GM21825 (cell line): ENCODE results near the gene OPALIN.

Source experiments
- ATAC-seq: cut with Tn5 transposase; IDR thresholded peaks from one replicate; pipeline ENCODE4 v1.9.1; 2021; ENCODE audit warnings: mild to moderate bottlenecking, moderate library complexity; ENCODE audit not compliant: unreplicated experiment

OPALIN gene, protein sequence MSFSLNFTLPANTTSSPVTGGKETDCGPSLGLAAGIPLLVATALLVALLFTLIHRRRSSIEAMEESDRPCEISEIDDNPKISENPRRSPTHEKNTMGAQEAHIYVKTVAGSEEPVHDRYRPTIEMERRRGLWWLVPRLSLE

DNA sequence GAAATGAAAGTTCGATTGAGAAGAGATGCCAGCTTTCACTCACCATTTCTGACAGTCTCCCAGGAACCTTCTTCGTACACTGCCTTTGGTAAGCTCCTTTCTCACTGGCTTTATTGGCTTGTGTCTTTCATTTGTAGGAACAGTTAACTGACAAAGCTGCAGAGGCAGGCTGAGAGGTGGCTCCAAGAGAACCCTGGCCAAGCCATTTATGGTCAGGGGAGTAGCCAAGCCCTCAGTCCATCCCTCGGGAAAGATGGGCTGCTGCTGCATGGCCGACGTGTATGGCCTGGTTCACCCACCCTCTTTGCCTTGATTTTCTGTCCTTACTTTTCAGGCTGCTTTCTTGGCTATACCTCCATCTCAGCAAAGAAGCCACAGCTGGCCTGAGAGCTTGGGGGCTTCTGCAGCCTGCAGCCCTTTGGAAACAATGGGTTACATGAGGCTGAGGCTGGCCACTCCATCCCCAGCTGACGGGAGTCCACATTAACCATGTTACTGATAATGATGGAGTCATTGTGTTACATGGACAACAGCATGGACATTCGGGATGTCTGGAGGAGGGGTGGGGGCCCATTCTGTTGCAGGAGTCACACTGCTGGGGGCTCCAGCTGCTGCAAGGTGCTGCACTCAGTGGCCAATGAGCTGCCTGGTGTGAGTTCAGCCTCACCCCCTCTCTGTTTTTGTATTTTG is at the start of gene OPALIN:
OPALIN (minus strand) TSS at position 152 of the 690 bp plus-strand sequence; CDS start at position 46, 106 bp downstream.
- ATAC-seq: no peak

DNA sequence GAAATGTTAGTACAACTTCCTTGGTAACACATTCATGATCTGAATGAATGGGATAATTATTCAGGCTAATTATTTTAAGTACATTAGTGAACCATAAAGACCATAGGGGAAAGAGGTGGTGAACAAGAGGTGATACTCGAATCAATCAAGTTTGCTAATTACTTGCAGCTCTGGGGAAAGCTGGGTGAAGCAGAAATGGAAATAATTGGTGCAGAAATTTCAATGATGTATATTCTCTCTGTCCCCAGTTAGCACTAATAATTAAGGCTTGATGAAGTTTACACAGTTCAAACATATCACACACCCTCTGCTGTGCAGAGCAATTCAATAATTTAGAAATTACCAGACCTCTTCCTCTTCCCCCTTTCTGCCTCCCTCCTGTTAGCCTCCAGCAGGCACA is 49.4 kb upstream of the OPALIN start:
- ATAC-seq: no peak

DNA sequence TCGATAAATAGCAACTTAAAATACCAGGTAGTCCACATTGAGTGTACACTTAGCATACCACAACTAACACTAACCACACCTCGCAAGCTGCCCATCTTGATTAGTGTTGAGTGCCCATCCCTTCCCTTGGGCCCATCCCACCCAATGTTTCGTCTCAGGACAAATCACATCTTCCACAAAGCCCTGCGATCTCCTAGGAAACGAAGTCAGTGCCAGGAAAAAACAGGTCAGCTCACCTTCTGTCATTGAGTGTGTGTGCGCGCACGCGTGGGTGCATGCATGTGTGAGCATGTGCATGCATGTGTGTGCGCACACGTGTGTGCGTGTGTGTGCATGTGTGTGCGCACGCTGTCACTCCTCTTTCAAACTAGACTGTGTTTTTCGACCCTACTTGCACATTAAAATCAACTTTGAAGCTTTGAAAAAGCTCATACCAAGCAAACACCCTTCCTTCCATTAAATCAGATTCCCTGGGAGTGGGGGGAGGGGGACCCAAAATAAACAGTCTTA is 48.8 kb upstream of the OPALIN start:
- ATAC-seq: no peak

DNA sequence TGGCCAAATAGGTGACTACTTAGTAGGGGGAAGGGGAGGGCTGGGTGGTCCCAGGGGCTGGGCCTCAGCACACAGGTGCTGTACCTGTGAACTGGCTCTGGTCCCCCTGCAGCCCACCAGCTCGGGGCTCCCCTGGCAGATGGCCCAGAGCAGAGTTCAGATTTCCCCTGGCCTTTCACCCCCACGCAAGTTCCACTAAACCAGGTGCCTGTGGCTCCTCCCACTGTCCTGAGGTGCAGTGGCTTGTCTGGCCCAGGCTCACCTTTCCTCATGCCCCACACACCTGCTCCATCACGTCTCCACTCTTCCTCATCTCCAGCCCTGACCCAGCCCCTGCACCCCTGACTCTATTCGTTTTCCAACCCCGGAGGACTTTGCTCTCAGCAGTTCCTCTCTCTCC is 47.3 kb upstream of the OPALIN start:
- ATAC-seq: no peak

DNA sequence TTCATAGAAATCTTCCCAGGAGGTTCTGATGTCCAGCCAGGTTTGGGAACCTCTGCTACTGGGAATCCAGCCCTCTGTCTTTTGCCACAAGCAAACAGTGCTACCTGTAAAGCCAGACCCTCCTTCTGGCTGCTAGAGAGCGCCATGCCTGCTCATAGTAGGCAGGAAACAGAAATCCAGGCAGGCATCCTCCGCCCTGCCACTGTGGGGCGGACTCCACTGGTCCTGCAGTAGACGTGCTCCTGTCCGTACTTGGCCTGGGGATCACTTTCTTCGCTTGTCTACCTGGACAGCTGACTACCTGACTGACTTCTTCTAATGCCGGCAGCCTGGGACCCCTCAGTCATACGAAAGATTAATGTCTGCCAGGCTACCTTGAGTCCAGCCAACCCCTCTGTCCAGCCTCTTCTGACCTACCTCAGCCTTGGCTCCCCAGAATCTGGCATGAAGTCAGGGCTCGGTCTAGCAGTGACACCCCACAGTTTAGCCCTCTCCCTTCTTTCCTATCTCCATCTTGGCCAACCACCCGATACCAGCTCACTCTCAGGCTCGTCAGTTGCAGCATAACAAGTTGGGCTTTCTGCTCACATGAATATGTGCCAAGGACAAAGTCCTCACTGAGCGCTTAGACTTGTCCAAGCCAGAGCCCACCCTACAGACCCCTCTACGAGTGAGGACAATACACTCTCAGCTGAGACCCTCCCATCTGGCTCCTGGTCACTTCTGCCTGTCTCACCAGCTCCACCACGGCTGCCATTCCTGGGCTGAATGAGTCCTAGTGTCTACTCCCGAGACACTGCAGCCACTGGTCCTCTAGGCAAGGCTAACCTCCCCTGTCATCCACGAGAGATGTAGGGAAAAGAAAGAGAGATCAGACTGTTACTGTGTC is 43.9 kb upstream of the OPALIN start:
- no peak for ATAC-seq

DNA sequence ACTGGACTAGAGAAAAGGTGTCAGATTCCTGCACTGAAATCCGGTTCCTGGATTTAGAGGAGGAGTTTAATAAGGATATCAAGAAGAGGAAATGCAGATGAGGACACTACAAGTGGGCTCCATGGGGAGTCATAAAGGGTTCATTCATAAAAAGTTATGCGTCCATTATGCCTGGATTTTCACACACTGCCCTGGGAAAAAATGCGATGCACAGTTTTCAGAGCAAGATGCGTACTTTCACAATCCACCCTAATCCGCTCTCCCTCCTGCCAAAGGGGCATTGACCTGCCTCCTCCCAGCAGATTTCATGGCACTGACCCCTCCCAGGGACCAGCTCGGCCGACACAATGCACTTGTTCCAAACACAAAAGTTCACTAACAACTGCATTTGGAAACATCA is 42.2 kb upstream of the OPALIN start:
- ATAC-seq: no peak

DNA sequence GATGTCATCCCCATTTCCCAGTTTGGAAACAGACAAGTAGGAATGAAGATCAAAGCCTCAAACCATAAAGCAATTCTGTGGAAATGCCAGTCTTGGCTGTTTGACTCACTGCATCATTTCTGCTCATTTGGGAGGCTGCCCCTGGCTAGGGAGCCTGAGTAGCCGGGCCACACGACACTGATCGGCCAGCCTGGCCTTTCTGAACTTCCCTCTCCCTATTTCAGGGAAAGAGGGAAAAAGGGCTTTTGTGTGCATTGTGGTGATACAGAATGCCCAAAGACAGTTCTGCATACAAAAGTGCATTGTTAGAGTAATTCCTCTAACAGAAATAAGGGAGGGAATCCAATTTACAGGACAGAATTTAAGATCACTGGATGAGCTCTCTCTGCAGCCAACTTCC is 41.7 kb upstream of the OPALIN start:
- ATAC-seq: no peak

DNA sequence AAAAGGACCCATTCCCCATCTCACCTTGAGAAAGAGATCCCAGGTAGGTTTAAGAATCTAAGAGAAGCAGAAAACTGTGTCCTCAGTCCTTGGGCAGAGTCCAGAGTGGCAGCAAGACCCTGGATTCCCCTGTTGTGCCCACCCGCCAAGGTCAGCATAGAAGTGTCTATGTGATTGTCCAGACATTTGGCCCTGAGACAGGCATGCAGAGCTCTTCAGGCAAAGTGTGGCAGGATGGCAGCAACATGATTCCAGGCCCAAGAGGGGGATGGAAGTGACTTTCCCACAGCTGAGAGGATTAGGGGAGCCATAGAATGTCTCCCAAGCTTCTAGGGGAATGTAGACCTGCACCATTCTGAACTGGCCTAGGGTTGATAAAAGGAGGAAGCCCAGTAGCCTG is 39.1 kb upstream of the OPALIN start:
- no peak for ATAC-seq

DNA sequence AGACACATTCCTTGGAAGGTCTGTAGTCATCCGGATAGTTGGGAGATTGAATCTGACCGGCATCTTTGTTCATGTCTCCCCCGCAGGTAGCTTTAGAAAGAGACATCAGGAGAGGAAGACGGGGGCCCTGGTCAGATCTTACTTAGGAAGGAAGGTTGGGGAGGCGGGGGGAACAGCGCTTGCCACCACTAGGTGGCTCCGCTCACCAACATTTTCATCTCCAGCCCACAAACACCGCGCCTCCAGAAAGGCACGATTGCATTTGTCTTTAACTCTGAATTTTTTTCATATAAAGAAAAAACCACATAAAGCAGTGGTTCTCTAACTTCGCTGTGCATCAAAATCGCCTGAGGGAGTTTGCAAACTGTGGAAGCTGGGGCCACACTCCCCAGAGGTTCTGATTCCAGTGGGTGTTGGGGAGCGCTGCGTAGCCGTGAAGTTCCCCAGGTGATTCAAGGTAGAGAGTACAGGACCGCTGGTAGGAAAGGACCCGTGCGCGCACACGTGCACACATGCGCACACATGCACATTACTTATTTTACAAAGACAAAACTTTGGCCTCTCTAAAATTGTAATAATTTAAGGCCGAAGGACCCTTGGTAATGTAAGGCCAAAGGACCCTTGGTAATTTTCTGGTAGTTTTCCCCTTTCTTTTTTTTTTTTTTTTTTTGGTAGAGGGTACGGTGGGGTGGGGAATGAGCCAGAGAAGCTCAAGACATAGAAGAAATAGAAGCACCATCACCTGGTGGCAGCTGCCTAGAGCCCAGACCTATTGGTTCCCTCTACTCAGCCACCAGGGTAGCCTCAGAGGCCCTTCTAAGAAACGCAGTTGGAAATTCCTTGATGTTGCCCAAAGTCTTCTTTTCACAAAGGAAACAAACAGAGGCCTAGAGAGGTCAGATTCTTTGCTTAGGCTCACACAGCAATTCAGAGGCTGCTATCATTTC is 37.4 kb upstream of the OPALIN start:
- no peak for ATAC-seq

DNA sequence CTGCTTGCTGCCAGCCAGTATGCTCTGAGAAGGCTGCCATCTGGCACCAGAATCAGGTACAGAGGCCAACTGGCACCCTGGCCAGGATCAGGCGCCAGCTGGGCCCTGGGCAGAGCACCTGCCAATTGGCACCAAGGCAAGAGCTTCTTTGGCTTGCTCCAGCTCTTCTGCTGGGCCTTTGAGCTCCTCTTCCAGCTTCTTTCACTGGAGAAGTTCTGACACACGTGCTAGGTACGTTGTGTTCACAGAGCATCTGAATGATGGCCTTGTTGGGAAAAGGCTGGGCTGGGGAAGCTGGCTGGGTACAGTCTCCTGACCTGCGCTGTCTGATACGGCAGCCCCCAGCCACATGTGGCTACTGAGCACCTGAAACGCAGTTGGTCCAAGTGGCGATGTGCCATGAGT is 31.7 kb upstream of the OPALIN start:
- ATAC-seq: no peak

DNA sequence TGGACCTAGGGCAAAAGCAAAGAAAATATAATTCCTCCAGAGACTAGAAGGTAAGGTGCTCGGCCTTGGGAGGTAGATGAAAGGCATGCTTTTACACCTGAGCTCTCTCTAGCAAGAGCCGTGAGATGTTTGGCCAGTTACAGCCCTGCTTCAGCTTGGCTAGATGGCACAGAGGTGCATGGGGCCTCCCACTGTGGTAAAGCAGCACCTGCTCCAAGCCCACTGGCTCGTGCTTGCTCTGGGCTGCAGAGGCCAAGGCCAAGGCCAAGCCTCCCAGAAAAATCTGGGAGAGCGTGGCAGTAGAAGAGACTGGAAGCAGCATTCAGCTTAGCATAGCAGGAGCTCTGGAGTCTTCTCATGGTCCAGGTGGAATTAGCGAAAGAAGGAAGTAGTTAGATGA is 31.0 kb upstream of the OPALIN start:
- no peak for ATAC-seq

DNA sequence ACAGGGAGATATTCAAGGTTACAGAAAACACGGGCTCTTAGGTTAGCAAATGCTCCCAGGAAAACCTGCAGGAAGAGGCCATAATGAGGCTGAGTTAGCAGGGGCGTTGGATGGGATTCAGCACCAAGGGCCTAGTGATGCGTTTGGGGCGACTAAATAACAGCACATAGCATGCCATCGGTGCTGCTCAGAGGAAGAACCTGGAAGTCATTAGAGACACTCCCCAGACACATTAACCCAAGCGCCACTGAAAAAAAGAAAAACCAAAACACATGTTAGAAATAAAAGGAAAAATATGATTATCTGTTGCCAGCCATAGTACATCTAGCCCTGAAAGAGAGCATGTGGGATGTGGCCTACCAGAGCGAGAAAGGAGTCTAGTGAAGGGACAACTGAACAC is 28.8 kb upstream of the OPALIN start:
- no peak for ATAC-seq

DNA sequence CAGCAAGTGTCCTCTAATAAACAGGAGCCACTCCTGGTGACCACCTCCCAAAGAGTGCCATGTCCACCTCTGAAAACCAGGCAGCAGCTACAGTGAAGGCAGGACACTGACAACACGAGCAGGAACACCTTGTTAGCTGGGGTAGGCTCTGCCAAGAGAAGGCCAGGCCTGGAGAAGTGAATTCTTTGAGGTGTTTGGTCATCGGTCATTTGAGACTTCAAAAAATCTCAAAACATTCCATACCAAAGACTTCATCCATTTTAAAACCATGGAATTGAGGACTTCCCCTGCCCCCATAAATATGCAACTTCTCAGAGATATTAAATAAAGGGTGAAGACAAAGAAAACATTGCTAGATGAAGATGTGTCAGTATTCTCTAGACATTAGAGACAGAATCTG is 28.4 kb upstream of the OPALIN start:
- ATAC-seq: no peak

DNA sequence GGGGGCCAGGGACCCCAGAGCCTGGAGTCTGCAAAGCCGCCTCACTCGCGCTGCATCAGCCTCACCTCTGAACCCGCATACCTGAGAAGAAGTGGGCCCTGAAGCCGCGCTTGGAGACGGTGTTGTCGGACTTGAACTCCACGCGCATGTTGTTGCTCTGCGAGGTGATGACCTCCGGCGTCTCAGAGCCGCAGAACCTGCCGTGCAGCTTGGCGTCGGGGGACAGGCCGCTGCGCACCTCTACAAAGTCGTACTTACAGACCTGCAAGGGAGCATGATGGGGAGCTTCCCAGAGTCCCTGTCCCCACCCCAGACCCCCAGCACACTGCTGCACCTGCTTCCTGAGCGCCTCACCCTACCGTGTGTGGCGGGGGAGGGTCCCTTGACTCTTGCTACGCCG is 25.7 kb upstream of the OPALIN start:
- no peak for ATAC-seq

DNA sequence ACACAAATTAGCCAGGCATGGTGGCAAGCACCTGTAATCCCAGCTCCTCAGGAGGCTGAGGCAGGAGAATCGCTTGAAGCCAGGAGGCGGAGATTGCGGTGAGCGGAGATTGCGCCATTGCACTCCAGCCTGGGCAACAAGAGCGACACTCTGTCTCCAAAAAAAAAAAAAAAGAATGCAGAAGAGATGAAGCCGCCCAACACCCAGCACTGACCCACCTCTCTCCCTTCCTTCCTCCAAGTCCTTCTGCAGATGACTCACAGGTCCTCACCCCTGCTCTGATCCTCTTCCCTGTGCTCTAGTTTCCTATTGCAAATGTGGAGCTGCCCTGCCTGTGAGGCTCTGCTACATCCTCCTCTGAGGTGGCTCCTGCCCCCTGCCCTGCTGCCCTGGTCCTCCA is 22.0 kb upstream of the OPALIN start:
- no peak for ATAC-seq

DNA sequence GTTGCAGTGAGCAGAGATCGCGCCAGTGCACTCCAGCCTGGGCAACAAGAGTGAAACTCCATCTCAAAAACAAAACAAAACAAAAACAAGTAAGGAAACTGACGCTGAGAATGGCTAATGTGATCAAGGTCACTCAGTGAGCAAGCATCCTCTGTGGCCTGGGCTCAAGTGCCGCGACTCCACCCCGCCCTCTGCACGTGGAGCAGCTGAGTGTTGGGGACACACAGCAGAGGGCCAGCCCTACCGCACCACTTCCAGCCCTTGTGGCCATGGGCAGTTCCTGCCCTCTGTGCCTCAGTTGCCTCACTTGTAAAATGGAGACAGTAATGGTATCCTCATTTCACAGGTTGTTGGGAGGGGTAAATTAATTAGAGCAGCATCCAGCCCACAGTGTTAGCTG is 21.0 kb upstream of the OPALIN start:
- ATAC-seq: no peak

DNA sequence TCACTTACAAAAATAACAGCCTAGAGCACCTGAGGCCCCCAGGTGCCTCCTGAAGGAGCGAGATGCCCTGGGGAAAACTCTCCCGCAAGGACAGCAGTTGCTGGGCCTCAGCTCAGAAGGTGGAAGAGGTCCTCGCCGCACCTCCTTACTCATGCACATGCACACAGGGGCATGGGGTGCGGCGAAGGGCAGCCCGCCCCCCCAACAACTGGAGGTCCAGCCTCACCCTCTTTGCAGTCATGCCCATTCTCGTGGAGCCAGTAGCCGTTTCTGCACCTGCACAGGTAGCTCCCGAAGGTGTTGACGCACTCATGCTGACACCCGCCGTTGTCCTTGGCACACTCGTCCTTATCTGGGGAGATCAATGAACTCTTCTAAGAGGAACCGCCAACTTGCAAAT is 19.9 kb upstream of the OPALIN start:
- no peak for ATAC-seq

DNA sequence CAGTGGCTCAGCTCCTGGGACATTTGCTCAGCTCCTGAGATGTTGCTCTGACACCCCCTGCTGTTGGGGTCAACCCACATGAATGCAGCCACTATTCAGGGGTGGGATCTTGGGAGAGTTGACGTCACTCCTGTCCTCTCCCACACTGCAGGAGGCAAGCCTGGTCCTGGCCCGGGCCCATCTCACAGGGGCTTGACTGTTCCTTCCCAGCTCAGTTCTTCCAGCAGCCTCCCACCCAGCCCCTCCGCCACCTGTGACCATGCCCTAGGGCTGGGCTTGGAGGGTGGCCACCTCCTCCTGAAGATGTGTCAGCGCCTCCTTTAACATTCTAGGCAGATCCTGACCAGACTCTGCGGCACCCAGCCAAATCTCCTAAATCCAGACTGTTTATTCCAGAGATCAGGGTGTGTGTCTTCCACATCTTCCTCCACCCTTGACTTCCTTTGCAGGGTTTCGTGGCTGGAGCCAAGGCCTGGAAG is 19.1 kb upstream of the OPALIN start:
- ATAC-seq: no peak

DNA sequence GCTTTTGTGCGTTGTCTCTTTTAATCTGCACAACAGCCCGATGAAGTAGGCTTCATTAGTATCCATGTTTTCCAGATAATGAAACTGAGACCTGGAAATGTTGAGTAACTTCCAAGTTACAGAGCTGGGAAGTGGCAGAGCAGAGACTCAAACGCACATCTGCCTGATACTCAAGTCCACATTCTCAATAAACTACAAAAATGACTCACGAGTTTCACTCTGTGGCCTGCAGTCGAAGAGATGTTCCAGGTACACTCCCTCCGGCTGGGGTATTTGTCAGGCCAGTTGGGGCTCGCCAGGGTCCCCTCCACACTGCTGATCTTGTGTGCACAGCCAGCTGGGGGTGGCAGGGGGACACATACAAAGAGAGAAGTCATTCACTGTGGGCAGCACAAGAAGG is 17.7 kb upstream of the OPALIN start:
- no peak for ATAC-seq

DNA sequence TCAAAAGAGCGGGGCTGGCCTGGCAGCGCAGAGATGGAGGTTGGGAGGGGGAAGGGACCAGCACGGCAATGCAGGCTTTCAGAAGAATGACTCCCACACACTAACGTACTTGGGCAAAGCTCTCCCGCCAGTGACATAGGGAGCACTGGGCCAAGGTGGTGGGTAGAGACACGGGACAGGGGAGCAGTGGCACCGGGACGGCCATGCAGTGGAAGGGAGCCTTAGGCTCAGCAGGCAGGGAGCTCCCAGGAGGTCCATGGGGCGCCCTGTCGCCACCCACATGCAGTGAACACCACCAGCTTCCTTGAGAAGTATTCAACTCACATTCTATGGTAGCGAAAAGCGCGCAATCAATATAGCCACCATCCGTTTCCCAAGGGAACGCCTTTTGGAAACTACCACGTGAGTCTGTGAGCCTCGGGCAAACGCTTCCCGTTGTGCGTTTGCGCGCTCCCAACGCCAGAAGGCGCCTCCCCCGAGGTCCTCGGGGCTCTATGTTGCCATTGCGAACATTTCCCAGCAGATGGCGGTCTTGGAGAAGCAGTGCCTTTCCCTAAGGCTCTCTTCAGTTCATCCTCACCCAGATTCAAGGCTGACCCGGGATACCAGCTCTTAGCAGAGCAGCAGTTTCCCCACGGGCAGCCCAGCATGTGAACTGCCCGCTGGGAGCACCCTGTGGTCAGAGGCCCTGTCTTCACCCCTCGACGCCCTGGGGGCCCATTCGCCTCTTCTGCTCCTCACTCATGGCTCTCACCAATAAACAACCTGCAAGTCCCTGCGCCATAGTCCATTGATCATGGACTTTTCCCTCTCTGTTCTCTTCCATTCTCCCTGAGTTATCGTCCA is 16.4 kb upstream of the OPALIN start:
- ATAC-seq: peak; percentile 80
